HG03135 (cell line): Measurements from ENCODE around the gene WNT4.

Experiments used
- ATAC-seq: cut with Tn5 transposase; IDR thresholded peaks from one replicate; pipeline ENCODE4 v1.9.1; 2021; ENCODE audit warnings: mild to moderate bottlenecking, moderate library complexity; ENCODE audit not compliant: unreplicated experiment

The WNT4 gene

GRCh38 chr1:22132517-22133235 lies 10.2 kb downstream of the WNT4 start:
- no peak for ATAC-seq

- no peak for ATAC-seq
Observed at GRCh38 chr1:22131875-22132486, 10.9 kb downstream of the WNT4 start.

GRCh38 chr1:22131062-22131461 lies 11.8 kb downstream of the WNT4 start:
- ATAC-seq: no peak

GRCh38 chr1:22129501-22130117 lies 13.3 kb downstream of the WNT4 start:
- ATAC-seq: no peak

GRCh38 chr1:22128392-22128791 lies 14.5 kb downstream of the WNT4 start:
- ATAC-seq: no peak

- no peak for ATAC-seq
Observed at GRCh38 chr1:22127731-22128130, 15.2 kb downstream of the WNT4 start.

GRCh38 chr1:22127248-22127647 lies 15.6 kb downstream of the WNT4 start:
- ATAC-seq: no peak

- no peak for ATAC-seq
Observed at GRCh38 chr1:22126531-22126930, 16.4 kb downstream of the WNT4 start.

GRCh38 chr1:22124592-22125229 lies 18.2 kb downstream of the WNT4 start:
- no peak for ATAC-seq

- ATAC-seq: no peak
Observed at GRCh38 chr1:22123901-22124404, 18.9 kb downstream of the WNT4 start.

GRCh38 chr1:22123071-22123390 lies 19.9 kb downstream of the WNT4 start:
- no peak for ATAC-seq

GRCh38 chr1:22122273-22123070 lies 20.4 kb downstream of the WNT4 start:
- no peak for ATAC-seq

- no peak for ATAC-seq
Observed at GRCh38 chr1:22121421-22121911, 21.4 kb downstream of the WNT4 start.

- no peak for ATAC-seq
Observed at GRCh38 chr1:22120469-22120790, 22.5 kb downstream of the WNT4 start.

GRCh38 chr1:22119626-22120468 lies 23.1 kb downstream of the WNT4 start:
- ATAC-seq: no peak

GRCh38 chr1:22118291-22118992 lies 24.5 kb downstream of the WNT4 start:
- ATAC-seq: no peak

GRCh38 chr1:22117851-22118250 lies 25.0 kb downstream of the WNT4 start:
- ATAC-seq: no peak

GRCh38 chr1:22117238-22117637 lies 25.7 kb downstream of the WNT4 start:
- ATAC-seq: no peak

- ATAC-seq: no peak
Observed at GRCh38 chr1:22115286-22115685, 27.6 kb downstream of the WNT4 start.
